Ureter (tissue), 1 donor: ENCODE measurements around the gene NDOR1. TPM values are rescaled to one million over a fixed set of nuclear protein-coding genes. Genes with fewer than 3 reads are reported as not detected.

Source experiments
- DNase-seq: peaks from one replicate; pipeline ENCODE4 v3.0.0-alpha.2; 2020; ENCODE audit warnings: low spot score
- total RNA-seq: library from RNA; stranded (reverse); gene quantifications from one replicate; pipeline ENCODE4 v1.2.4, GENCODE V29; 2023
- donor health status: DM: yes; HTN: yes; CAD: no.

Gene NDOR1
- total RNA-seq, 1 donor from 2014 or later = 20.3 TPM

- DNase-seq = no peak
Measured at GRCh38 chr9:137262909-137263285, 57.4 kb downstream of the NDOR1 start.

GRCh38 chr9:137263506-137263905 is 58.0 kb downstream of the NDOR1 start:
- no peak for DNase-seq

- DNase-seq = no peak
Measured at GRCh38 chr9:137264067-137264466, 58.6 kb downstream of the NDOR1 start.

GRCh38 chr9:137265496-137266161 is 60.1 kb downstream of the NDOR1 start:
- DNase-seq = no peak

GRCh38 chr9:137266162-137266527 is 60.6 kb downstream of the NDOR1 start:
- no peak for DNase-seq

Other genes starting within 250 kb of the NDOR1 start
- 111 TPM for gene PTGDS, start 228.2 kb upstream of the NDOR1 start, total RNA-seq
- 1.7 TPM for gene LCNL1, start 222.7 kb upstream of the NDOR1 start, total RNA-seq
- gene PAXX, start 213.3 kb upstream of the NDOR1 start, total RNA-seq = 51.5 TPM
- gene CLIC3, start 209.1 kb upstream of the NDOR1 start, total RNA-seq = 3.6 TPM
- gene ABCA2, start 177.5 kb upstream of the NDOR1 start, total RNA-seq = 25.7 TPM
- gene FUT7, start 173.6 kb upstream of the NDOR1 start, total RNA-seq = not detected
- 138 TPM for gene NPDC1, start 159.5 kb upstream of the NDOR1 start, total RNA-seq
- 1.3 TPM for gene ENTPD2, start 151.6 kb upstream of the NDOR1 start, total RNA-seq
- gene SAPCD2, start 135.1 kb upstream of the NDOR1 start, total RNA-seq = 1.6 TPM
- 12.7 TPM for gene UAP1L1, start 128.2 kb upstream of the NDOR1 start, total RNA-seq
- 57.8 TPM for gene MAN1B1, start 118.7 kb upstream of the NDOR1 start, total RNA-seq
- 157 TPM for gene DPP7, start 91.0 kb upstream of the NDOR1 start, total RNA-seq
- gene GRIN1, start 66.5 kb upstream of the NDOR1 start, total RNA-seq = 0.21 TPM
- gene LRRC26, start 35.6 kb upstream of the NDOR1 start, total RNA-seq = not detected
- gene TMEM210, start 33.6 kb upstream of the NDOR1 start, total RNA-seq = not detected
- gene ANAPC2, start 17.1 kb upstream of the NDOR1 start, total RNA-seq = 74.5 TPM
- 58.3 TPM for gene SSNA1, start 17.0 kb upstream of the NDOR1 start, total RNA-seq
- gene TPRN, start 5.0 kb upstream of the NDOR1 start, total RNA-seq = 17.6 TPM
- gene TMEM203, start 52 bp upstream of the NDOR1 start, total RNA-seq = 36.2 TPM
- 6.5 TPM for gene RNF208, start 16.5 kb downstream of the NDOR1 start, total RNA-seq
- gene CYSRT1, start 19.5 kb downstream of the NDOR1 start, total RNA-seq = 1.9 TPM
- 0.34 TPM for gene RNF224, start 21.8 kb downstream of the NDOR1 start, total RNA-seq
- gene SLC34A3, start 25.2 kb downstream of the NDOR1 start, total RNA-seq = not detected
- 351 TPM for gene TUBB4B, start 35.6 kb downstream of the NDOR1 start, total RNA-seq
- not detected for gene STPG3, start 45.6 kb downstream of the NDOR1 start, total RNA-seq
- 45.2 TPM for gene NELFB, start 49.6 kb downstream of the NDOR1 start, total RNA-seq
- gene TOR4A, start 72.0 kb downstream of the NDOR1 start, total RNA-seq = 15.4 TPM
- gene NRARP, start 96.6 kb downstream of the NDOR1 start, total RNA-seq = 7.1 TPM
- gene EXD3, start 217.5 kb downstream of the NDOR1 start, total RNA-seq = 43.0 TPM
- 12.5 TPM for gene NOXA1, start 217.7 kb downstream of the NDOR1 start, total RNA-seq
- gene ENTPD8, start 235.7 kb downstream of the NDOR1 start, total RNA-seq = not detected